LNCaP clone FGC (cell line): Measurements from ENCODE around the gene NTNG2.

ENCODE experiments used
- DNase-seq: peaks from one replicate; pipeline ENCODE4 v3.0.0-alpha.2; 2011; ENCODE audit warnings: low read depth
- H3K4me3 ChIP-seq: 2 replicates; pipeline ENCODE4 v1.5.1; 2011; ENCODE audit warnings: mild to moderate bottlenecking, low read depth, low read length, control low read depth
- CTCF ChIP-seq: IDR thresholded peaks from 2 replicates; pipeline ENCODE4 v1.5.1; 2012; ENCODE audit warnings: mild to moderate bottlenecking; ENCODE audit not compliant: control insufficient read depth, insufficient read depth; ENCODE audit errors: extremely low read depth

The NTNG2 gene

GRCh38 chr9:132201139-132201538 lies 39.3 kb downstream of the NTNG2 start:
- DNase-seq: no peak
- H3K4me3 ChIP-seq: no peak overlapping the region
- no peak for TF ChIP-seq CTCF

GRCh38 chr9:132201780-132202703 lies 40.2 kb downstream of the NTNG2 start:
- TF ChIP-seq CTCF: no peak
- H3K4me3 ChIP-seq: no peak overlapping the region
- no peak for DNase-seq

GRCh38 chr9:132204883-132205282 lies 43.0 kb downstream of the NTNG2 start:
- no peak overlapping the region for H3K4me3 ChIP-seq
- no peak for DNase-seq
- TF ChIP-seq CTCF: no peak

- H3K4me3 ChIP-seq: no peak overlapping the region
- no peak for DNase-seq
- TF ChIP-seq CTCF: no peak
Measured at GRCh38 chr9:132207215-132207614, 45.4 kb downstream of the NTNG2 start.

- DNase-seq: no peak
- no peak for TF ChIP-seq CTCF
- no peak overlapping the region for H3K4me3 ChIP-seq
Measured at GRCh38 chr9:132207839-132208615, 46.2 kb downstream of the NTNG2 start.

- H3K4me3 ChIP-seq: no peak overlapping the region
- no peak for TF ChIP-seq CTCF
- no peak for DNase-seq
Measured at GRCh38 chr9:132209228-132209627, 47.4 kb downstream of the NTNG2 start.
